HG03066 (cell line): Measurements from ENCODE around the gene S100A10.

Source experiments
- ATAC-seq: cut with Tn5 transposase; IDR thresholded peaks from one replicate; pipeline ENCODE4 v1.9.1; 2021; ENCODE audit warnings: low read depth; ENCODE audit not compliant: unreplicated experiment

S100A10 gene

GRCh38 chr1:152014943-152015342 lies 21.3 kb upstream of the S100A10 start:
- ATAC-seq, result no peak

- no peak for ATAC-seq
Measured at GRCh38 chr1:152013664-152014237, 20.1 kb upstream of the S100A10 start.

- no peak for ATAC-seq
Measured at GRCh38 chr1:152009691-152010090, 16.0 kb upstream of the S100A10 start.

- ATAC-seq, result no peak
Measured at GRCh38 chr1:152007047-152007446, 13.4 kb upstream of the S100A10 start.

- ATAC-seq, result no peak
Measured at GRCh38 chr1:152005360-152005912, 11.8 kb upstream of the S100A10 start.

- ATAC-seq, result no peak
Measured at GRCh38 chr1:152003846-152004442, 10.3 kb upstream of the S100A10 start.

GRCh38 chr1:152002960-152003359 lies 9.3 kb upstream of the S100A10 start:
- no peak for ATAC-seq

GRCh38 chr1:152001631-152002584 lies 8.2 kb upstream of the S100A10 start:
- ATAC-seq, result no peak

- ATAC-seq, result no peak
Measured at GRCh38 chr1:152000964-152001630, 7.4 kb upstream of the S100A10 start.

- no peak for ATAC-seq
Measured at GRCh38 chr1:151998611-151999362, 5.1 kb upstream of the S100A10 start.

GRCh38 chr1:151997284-151997570 lies 3.6 kb upstream of the S100A10 start:
- no peak for ATAC-seq

- ATAC-seq, result no peak
Measured at GRCh38 chr1:151995774-151996173, 2.1 kb upstream of the S100A10 start.

GRCh38 chr1:151994956-151995355 lies 1.3 kb upstream of the S100A10 start:
- no peak for ATAC-seq

GRCh38 chr1:151993084-151993733 lies 450 bp downstream of the S100A10 start:
- ATAC-seq, result no peak

- ATAC-seq, result no peak
Measured at GRCh38 chr1:151992303-151993083, 1.2 kb downstream of the S100A10 start.

GRCh38 chr1:151991663-151992302 lies 1.9 kb downstream of the S100A10 start:
- ATAC-seq, result no peak

- no peak for ATAC-seq
Measured at GRCh38 chr1:151990856-151991198, 2.8 kb downstream of the S100A10 start.

- no peak for ATAC-seq
Measured at GRCh38 chr1:151990058-151990855, 3.4 kb downstream of the S100A10 start.
